ENCODE measurements around the gene TFB1M.

- TF ChIP-seq MAX (IDR thresholded peaks at IDR 0.05), result no peak
- TF ChIP-seq, protein P1, sequence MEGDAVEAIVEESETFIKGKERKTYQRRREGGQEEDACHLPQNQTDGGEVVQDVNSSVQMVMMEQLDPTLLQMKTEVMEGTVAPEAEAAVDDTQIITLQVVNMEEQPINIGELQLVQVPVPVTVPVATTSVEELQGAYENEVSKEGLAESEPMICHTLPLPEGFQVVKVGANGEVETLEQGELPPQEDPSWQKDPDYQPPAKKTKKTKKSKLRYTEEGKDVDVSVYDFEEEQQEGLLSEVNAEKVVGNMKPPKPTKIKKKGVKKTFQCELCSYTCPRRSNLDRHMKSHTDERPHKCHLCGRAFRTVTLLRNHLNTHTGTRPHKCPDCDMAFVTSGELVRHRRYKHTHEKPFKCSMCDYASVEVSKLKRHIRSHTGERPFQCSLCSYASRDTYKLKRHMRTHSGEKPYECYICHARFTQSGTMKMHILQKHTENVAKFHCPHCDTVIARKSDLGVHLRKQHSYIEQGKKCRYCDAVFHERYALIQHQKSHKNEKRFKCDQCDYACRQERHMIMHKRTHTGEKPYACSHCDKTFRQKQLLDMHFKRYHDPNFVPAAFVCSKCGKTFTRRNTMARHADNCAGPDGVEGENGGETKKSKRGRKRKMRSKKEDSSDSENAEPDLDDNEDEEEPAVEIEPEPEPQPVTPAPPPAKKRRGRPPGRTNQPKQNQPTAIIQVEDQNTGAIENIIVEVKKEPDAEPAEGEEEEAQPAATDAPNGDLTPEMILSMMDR (IDR thresholded peaks at IDR 0.05), result no peak
- TF ChIP-seq JUN (IDR thresholded peaks at IDR 0.05), result no peak
- TF ChIP-seq RAD21 (conservative IDR thresholded peaks at IDR 0.05 in 1 of 2, IDR thresholded peaks at IDR 0.05 in 1 of 2), result no peak
Observed at GRCh38 chr6:155272353-155273232, 41.7 kb downstream of the TFB1M start.

All from A549 (cell line).